Stimulated activated CD4-positive, alpha-beta T cell treated with anti-CD3 and anti-CD28 coated beads, Interleukin-2, amount 100 ng/mL, for 48 hours (primary cell): ENCODE measurements around the gene SH2D4B.

ENCODE experiments used
- DNase-seq, 2 donors: peaks; one replicate each; pipeline ENCODE4 v3.0.0-alpha.2; 2020

Gene SH2D4B

DNA sequence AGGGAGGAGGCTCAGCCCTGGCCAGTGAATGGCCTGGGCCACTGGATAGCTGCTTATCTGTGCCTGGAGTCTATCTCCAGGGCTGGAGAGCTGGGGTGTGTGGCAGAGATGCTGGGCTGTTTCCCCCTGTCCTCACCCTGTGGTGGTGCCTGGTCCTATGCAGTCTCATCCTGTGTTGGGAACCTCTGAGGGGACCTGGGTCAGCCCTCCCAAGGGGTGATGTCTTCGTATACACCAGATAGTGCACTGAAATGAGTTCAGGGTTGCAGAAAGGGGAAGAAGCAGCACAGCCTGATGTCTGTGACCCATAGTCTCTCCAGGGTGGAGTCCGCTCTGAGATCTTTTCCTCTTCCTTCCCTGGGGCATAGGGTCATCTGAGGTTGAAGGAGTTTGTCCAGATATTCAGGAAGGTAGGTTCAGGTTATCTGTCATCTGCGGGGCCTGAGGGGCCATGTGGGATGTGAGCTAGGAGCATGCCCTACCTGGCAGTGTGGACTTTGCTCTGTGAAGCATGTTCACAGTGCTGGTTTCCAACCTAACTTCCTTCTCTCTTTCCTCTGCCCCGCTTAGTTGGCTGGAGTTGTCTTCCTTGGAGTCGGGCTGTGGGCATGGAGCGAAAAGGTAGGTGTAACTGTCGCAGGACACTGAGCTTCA lies 33.4 kb upstream of the SH2D4B start:
- no peak for DNase-seq

- DNase-seq: no peak
Measured at GRCh38 chr10:80504897-80505465, 32.7 kb upstream of the SH2D4B start.

DNA sequence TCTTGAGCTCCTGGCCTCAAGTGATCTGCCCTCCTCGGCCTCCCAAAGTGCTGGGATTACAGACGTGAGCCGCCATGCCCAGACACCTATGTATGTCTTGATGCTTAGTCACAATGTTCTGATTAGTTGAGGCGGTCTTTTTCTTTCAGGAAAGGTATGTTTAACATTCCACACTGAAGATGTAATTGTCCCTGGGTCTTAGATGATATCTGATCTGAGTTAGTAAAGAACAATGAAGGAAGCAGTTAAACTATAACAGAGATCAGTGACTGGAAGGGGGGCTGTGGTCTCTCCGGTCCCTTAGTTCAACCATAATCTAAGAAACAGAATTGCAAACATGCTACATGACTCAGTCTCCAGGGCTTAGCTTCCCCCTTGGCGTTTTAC lies 31.5 kb upstream of the SH2D4B start:
- DNase-seq: no peak

DNA sequence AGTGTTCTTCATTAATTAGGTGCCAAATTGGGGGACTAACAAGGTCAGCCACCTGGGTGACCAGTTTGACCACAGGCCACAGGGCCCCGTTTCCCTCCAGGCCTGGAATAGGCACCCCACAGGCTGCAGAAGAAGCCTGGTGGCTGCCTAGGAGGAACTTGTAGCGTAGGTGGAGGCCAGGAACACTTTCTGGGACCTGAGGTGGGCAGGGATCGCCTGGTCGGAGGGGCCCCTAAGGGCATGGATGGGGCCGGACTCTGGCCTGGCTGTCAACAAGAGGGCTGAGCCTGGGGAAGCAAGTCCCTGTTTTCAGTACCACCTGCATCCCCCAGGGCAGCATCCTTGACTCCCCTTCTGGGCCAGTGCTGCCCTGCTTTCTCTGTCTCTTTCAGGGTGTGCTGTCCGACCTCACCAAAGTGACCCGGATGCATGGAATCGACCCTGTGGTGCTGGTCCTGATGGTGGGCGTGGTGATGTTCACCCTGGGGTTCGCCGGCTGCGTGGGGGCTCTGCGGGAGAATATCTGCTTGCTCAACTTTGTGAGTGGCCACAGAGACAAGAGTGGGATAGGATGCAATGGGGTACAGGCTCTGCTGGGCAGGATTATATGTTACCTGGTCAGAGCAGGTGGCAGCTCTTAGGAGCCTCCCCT lies 30.7 kb upstream of the SH2D4B start:
- DNase-seq: no peak

DNA sequence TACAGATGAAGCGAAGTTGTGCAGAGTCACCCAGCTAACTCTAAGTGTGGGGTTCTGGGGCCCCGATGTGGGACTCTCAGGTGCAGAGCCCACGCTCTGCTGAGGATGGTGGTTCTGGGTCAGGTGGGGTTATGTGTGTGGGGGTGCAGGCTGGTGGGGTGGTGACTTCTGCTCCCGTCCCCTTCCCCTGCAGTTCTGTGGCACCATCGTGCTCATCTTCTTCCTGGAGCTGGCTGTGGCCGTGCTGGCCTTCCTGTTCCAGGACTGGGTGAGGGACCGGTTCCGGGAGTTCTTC lies 28.6 kb upstream of the SH2D4B start:
- no peak for DNase-seq

DNA sequence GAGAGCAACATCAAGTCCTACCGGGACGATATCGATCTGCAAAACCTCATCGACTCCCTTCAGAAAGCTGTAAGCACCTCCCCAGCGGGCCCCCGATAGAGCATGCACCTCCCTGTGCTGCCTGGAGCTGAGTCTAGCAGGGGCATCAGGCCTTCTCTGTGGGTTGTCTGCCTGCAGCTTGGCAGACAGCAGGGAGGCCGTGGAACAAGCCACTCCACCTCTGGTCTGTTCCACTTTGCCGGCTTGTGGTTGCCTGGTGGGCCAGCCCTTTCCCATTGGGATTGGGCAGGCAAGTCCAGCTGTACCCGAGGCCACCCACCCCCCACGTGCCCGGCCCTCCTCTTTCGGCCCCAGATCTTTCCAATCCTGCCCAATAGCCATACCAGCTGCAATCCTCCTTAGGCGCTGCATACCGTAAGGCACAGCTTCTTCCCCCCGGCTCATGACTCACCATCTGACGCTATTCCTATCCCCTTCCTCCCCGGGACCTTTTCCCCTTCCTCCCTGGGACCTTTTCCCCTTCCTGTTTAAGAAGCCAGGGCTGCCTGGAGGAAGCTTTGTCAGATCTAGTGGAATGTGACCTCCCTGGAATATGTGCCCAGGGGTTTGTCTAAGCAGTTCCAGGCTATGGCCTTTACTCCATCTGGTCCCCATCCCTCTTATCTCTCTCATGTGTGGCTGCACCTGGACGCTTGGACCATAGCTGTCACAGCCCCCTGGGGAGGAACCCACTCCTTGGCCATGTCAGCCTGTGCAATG lies 28.1 kb upstream of the SH2D4B start:
- DNase-seq: no peak

GRCh38 chr10:80512031-80512526 lies 25.6 kb upstream of the SH2D4B start:
- DNase-seq: no peak

GRCh38 chr10:80513106-80513505 lies 24.6 kb upstream of the SH2D4B start:
- no peak for DNase-seq

DNA sequence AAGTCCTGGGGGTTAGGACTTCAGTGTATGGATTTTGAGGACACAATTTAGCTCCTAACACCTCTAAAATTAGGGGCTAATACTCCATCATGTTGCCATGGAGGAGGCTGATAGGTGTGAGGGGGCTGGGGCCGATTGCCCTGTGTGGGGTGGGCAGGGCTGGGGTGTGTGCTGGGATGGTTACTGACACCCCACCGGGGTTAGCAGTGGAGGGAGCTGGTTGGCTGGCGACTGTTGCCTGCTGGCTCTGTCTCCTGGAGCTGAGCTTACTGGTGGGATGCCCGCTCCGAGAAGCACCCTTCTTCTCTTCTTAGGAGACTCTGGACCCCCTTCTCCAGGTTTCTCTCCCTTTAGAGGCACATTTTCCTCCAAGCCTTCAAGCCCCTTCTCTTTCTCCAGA lies 22.2 kb upstream of the SH2D4B start:
- DNase-seq: no peak

- DNase-seq: no peak
Measured at GRCh38 chr10:80515941-80516340, 21.8 kb upstream of the SH2D4B start.

DNA sequence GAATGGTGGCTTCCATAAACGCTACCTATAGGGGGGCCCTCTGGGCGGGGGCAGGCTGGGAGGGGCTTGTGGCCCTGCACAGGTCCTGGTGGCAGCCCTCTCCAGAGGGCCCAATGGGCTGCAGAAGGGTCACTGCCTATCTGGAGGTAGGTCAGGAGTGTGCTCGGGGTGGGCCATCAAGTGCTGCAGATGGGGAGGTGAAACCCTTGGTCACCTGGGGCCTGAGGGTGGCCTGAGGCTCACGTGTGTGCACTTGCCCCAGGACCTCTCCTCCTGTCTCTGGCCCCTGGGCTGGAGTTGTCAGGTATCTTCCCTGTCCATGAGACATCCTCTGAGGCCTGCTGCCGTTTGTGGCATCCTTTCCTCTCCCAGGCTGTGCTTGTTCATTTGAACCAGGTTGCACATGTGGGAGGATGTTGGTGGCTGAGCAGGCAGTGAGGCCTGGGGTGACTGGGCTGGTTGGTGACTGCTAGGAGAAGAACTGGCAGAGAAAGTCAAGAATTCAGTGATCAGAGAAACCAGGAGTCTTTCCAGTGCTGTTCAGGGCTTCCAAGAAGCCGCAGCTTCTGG lies 21.1 kb upstream of the SH2D4B start:
- no peak for DNase-seq

DNA sequence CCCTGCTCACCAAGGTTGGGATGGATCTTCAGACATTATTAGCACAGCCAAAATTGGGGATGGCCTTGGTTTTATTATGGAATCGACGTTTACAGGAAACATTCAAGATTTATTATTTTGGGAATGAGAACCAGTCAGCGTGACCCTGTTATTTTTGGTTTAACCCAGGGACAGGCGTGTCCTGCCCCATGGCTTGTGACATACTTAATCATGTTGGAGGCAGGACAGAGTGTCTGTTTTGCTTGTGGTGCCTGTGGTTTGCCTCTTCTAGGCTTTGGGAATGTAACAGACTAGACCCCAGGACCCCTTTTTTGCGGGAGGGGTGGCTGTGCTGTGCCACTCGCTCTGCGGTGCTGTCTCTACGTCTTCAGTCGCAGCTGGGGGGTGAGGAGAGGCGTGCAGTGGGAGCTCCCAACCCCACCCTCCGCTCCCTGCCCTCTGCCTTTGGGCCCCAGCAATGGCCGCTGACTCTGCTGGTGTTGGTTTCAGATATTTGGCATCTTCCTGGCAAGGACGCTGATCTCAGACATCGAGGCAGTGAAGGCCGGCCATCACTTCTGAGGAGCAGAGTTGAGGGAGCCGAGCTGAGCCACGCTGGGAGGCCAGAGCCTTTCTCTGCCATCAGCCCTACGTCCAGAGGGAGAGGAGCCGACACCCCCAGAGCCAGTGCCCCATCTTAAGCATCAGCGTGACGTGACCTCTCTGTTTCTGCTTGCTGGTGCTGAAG lies 20.1 kb upstream of the SH2D4B start:
- DNase-seq: no peak

- no peak for DNase-seq
Measured at GRCh38 chr10:80518143-80518806, 19.4 kb upstream of the SH2D4B start.

GRCh38 chr10:80518807-80519360 lies 18.8 kb upstream of the SH2D4B start:
- no peak for DNase-seq

DNA sequence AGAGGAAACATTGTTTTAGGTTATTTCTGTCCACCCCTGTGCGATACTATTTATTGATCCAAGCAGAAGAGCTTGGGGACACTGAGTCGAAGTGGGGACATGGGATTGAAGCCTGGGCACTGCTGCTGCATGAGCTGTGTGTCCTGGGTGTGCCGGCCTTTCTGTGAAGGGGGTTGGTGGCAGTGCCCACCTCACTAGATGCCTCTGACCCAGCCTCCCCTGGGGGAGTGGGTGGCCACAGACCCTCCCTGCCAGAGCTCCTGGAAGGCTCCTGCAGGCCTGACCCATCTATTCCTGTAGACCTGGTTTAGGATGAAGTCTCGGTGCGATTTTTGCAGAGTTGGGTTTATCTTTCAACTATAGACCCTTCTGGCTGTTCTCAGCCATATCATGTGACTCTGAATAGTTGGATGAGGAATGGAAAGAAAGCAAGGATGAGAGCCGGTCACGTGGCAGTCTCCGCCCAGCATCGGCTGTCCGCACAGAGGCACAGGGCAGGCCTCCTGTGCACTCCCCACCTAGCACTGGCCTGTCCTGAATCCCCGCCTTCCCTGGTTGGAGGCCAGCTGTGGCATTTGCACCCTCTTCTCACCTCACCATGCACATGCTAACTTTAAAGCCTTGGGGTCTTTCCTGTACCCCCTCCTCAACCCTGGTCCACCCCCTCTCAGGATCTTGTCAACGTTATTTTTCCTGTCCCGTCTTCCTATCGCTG lies 17.6 kb upstream of the SH2D4B start:
- DNase-seq: no peak

DNA sequence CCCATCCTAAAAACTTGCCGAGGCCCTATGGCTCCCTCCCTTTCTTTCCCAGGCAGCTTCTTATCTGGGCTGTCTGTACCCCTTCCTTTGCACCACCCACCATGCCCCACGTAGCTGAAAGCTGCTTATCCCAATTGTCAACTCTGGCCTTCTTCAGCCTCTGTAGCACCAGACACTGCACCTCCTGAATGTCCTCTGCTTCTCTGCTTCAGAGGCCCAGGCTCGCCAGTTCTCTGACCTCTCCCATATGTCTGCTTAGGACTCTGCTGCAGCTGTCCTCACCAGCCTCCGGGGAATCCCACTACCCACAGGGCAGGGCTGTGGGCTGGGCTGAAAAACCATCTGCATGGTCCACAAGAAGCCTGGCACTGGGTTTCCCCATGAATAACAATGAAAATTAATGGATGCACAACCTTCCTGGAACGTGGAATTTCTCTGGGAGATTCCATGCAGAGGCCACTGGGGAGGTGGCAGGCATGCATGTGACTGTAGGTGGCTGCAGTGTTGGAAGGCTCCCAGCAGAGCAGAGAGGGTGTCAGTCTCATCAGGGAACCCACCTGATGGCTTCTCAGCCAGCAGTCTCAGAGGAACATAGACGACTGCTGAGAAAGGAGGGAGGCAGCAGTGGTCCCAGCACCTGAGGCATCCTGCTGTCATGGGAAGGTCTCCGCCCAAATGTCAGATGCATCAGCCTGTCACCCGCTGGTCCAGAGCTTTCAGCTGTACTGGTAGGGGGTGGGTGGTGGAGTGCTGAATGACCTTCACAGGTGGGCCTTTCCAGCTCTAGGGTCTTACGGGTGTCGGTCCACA lies 16.8 kb upstream of the SH2D4B start:
- DNase-seq: no peak

DNA sequence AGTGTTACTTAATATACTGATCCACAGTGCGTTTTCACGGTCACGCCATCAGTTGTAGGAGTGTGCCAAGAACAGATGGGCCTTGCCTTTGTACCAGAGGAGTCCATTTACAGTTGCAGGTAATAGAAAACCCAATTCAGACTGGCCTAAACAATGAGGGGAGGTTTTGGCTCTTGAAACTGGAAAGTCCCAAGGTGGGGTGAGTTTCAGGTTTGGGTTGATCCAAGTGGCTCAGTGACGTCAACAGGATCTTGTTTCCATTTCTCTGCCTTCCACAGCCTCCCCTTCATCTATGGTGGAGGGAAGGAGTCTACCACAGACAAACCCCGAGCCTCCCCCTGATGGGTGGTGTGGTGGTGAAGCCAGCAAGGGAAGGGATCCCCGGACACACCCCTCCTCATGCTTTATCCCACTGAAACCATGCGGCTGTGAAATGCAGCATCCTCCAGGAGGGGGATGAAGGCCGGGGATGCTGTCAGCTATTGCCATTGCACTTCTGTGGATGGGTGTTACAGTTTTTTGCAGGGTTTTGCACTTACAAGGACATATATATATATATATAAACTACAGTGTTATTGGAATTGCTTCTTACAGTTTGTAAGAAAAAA lies 14.8 kb upstream of the SH2D4B start:
- DNase-seq: no peak

DNA sequence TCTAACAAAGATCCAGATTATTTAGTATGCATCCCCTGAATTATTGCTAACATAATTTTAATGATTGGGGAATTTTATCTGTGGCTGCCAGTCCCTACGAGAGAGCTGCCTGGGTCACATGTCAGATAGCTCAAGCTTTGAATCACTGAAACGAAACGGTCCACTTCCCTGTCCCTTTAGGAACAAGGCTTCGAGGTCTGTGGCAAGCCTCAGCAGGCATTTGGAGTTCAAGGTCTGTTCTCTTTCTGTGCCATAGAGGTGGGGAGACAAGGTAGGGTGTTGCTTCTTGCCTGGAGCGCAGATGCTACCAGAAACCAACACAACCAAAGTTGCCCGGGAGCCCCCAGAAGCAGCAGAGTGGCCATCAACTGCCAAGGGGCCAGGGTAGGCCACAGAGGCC lies 13.9 kb upstream of the SH2D4B start:
- DNase-seq: no peak

DNA sequence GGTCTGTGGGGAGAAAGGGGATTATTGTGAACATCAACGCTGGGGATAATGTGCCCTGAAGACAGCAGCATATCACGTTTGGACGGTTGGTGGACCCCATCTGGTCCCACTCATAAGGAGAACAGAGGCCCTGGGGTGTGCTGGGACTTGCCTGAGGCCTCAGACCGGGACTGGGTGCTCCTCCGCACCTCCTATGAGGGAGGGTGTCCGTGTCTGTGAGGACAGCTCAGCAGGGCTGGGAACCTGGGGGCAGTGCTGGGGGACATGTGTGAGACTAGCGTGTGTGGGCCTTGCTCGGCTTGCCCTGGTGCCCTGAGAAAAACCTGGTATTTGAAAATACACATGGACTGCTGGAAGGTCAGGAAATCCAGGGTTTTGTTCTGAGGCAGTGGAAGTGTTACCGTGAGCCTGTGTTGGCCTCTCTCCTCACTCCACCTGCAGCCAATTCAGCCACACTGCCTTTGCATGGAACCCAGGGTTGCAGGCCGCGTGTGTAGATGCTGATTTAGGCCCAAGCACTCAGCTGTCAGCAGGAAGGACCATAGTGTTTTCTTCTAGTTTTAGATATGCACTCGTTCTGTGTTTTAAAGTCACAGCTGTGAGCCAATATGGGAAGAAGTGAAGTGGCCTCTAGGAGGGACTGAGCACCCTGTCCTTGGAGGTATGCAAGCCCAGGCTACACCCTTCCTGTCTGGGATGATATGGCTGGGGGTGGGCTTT lies 13.4 kb upstream of the SH2D4B start:
- DNase-seq: no peak
